ENCODE results near the gene ARID1B. TPM values are rescaled to one million over a fixed set of nuclear protein-coding genes. Genes with fewer than 3 reads are reported as not detected.

Gene ARID1B
- total and polyA plus RNA-seq, 2 of the 4 experiments (the other 2 are of a cell fraction): 14.5 to 20.1 TPM

DNA sequence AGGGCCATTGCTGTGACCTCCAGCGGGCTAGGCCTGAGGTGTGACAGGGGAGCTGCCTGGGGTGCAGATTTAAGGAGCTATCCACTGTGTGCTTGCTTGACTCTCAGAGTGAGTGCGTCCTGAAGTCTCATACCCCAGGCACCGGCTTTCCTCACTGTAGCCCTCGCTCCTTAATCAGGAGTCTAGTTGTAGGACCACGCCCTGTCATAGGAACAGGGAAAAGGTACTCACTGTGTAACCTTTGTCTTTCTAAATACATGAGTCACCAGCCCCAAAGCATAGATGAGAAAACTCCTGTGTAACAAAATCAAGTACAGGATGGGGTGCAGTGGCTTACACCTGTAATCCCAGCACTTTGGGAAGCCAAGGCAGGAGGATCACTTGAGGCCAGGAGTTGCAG lies 404.5 kb downstream of the ARID1B start:
- Histone ChIP-seq H3K4ac (ENCODE audit: low read depth, low read length) (no peak overlapping the region), H4K5ac (ENCODE audit: low read depth, low read length) (no peak overlapping the region), H4K20me1 (ENCODE audit: insufficient read depth, low read length) (no peaks in the 10 kb centered on the region), H3K36me3 (ENCODE audit: control insufficient read depth, insufficient read depth, low read length) (peaks cover 39% of the 10 kb centered on the region), H3K27me3 (ENCODE audit: control insufficient read depth, insufficient read depth, low read length) (no peaks in the 10 kb centered on the region), H2BK15ac (ENCODE audit: low read depth, low read length) (no peak overlapping the region), H4K91ac (ENCODE audit: insufficient read depth, low read depth, low read length) (no peak overlapping the region), H3K9me3 (ENCODE audit: control insufficient read depth, insufficient read depth, low read length) (no peaks in the 10 kb centered on the region), H2BK5ac (ENCODE audit: low read depth, low read length, poor library complexity, severe bottlenecking) (no peak overlapping the region), H4K8ac (ENCODE audit: low read depth in 2 of 2, low read length in 2 of 2) (no peak overlapping the region), H3K79me1 (ENCODE audit: low read depth in 1 of 2, low read length in 2 of 2) (peaks cover 3 to 4% of the 10 kb centered on the region in 2 experiments; a peak in 2 of 4 replicates), H3K4me2 (ENCODE audit: low read depth, low read length) (no peak overlapping the region), H3K23ac (ENCODE audit: low read depth, low read length) (no peak overlapping the region), H2AK9ac (replicated peaks; ENCODE audit: low read depth, low read length, poor library complexity) (no peak overlapping the region), H2BK20ac (ENCODE audit: low read depth, low read length) (no peak overlapping the region), H3K56ac (ENCODE audit: extremely low read depth, insufficient read depth, low read length) (no peak overlapping the region), H3K27ac (ENCODE audit: insufficient read depth, low read length) (no peak overlapping the region), H3K9me1 (ENCODE audit: insufficient read depth, low read length) (0 out of 2 replicates have a peak, but pooled peaks cover 4% of the 10 kb centered on the region), H3K4me1 (ENCODE audit: control insufficient read depth, insufficient read depth, low read length) (no peaks in the 10 kb centered on the region), H2AK5ac (ENCODE audit: low read depth, low read length) (0 out of 2 replicates have a peak overlapping the region, but pooled peaks have one; percentile 26), H2AFZ (replicated peaks; ENCODE audit: low read length, poor library complexity) (no peak overlapping the region), H2BK120ac (ENCODE audit: low read depth, low read length) (no peak overlapping the region), H3K14ac (replicated peaks; ENCODE audit: low read depth, low read length) (no peak overlapping the region), H3K4me3 (ENCODE audit: insufficient read depth, low read depth, low read length) (no peak overlapping the region), H3K9ac (ENCODE audit: low read depth, low read length) (no peak overlapping the region), H3K18ac (ENCODE audit: low read depth, low read length) (no peak overlapping the region)
- TF ChIP-seq RCOR1 (IDR thresholded peaks at IDR 0.05; ENCODE audit: insufficient replicate concordance, low read length) (no peak), NFE2L2 (IDR thresholded peaks at IDR 0.05; ENCODE audit: low read depth, low read length) (no peak), RAD21 (IDR thresholded peaks at IDR 0.05; ENCODE audit: low read length) (no peak), CHD1 (IDR thresholded peaks at IDR 0.05; ENCODE audit: low read depth, low read length) (no peak), FOS (IDR thresholded peaks at IDR 0.05; ENCODE audit: low read depth, low read length) (no peak), SMC3 (IDR thresholded peaks at IDR 0.05; ENCODE audit: low read depth, low read length) (no peak), MAFK (IDR thresholded peaks at IDR 0.05; ENCODE audit: low read depth, low read length) (no peak), RFX5 (IDR thresholded peaks at IDR 0.05; ENCODE audit: low read depth, low read length) (no peak), MXI1 (IDR thresholded peaks at IDR 0.05; ENCODE audit: borderline replicate concordance, low read depth, low read length) (no peak), MAZ (IDR thresholded peaks at IDR 0.05; ENCODE audit: borderline replicate concordance, low read depth, low read length) (no peak)
- TF ChIP-seq, protein P1, sequence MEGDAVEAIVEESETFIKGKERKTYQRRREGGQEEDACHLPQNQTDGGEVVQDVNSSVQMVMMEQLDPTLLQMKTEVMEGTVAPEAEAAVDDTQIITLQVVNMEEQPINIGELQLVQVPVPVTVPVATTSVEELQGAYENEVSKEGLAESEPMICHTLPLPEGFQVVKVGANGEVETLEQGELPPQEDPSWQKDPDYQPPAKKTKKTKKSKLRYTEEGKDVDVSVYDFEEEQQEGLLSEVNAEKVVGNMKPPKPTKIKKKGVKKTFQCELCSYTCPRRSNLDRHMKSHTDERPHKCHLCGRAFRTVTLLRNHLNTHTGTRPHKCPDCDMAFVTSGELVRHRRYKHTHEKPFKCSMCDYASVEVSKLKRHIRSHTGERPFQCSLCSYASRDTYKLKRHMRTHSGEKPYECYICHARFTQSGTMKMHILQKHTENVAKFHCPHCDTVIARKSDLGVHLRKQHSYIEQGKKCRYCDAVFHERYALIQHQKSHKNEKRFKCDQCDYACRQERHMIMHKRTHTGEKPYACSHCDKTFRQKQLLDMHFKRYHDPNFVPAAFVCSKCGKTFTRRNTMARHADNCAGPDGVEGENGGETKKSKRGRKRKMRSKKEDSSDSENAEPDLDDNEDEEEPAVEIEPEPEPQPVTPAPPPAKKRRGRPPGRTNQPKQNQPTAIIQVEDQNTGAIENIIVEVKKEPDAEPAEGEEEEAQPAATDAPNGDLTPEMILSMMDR (conservative IDR thresholded peaks at IDR 0.05; ENCODE audit: low read depth, low read length): no peak
- TF ChIP-seq, protein P2, sequence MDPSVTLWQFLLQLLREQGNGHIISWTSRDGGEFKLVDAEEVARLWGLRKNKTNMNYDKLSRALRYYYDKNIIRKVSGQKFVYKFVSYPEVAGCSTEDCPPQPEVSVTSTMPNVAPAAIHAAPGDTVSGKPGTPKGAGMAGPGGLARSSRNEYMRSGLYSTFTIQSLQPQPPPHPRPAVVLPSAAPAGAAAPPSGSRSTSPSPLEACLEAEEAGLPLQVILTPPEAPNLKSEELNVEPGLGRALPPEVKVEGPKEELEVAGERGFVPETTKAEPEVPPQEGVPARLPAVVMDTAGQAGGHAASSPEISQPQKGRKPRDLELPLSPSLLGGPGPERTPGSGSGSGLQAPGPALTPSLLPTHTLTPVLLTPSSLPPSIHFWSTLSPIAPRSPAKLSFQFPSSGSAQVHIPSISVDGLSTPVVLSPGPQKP (IDR thresholded peaks at IDR 0.05; ENCODE audit: borderline replicate concordance, low read depth, low read length): no peak
- ChIA-PET CTCF (no interaction called here), POLR2A (ENCODE audit: unreplicated experiment) (no interaction called here)
- no TSS peak for BruUV-seq (replicated peaks)
- ATAC-seq (ENCODE audit: low read depth): no peak
- WGBS, 2 experiments (ENCODE audit: extremely low coverage in 2 of 2, insufficient read length in 1 of 2): 100% methylated on average over 1 of the region's 5 CpGs; no CpG with 5 or more reads in 1 of the 2 experiments
- in situ Hi-C loops (cut with MboI; ENCODE audit: low sequenced_read_pairs): loop anchor here (5.0 to 25.0 kb wide), 3 partner anchors 144 to 1844 kb away; no protein-coding TSS in a partner anchor
- no peak for DNase-seq
- intact Hi-C loops (cut with micrococcal nuclease): loop anchor here (5.0 kb wide), 2 partner anchors 399 to 1854 kb away; no protein-coding TSS in a partner anchor
- dilution Hi-C loops (cut with HindIII; ENCODE audit: low sequenced_read_pairs, unreplicated experiment): no loop called here

All from IMR-90 (cell line).